H9 (cell line): ENCODE data around the gene RGS3. TPM values are rescaled to one million over a fixed set of nuclear protein-coding genes. Genes with fewer than 3 reads are reported as not detected.

Experiments used
- DNase-seq: peaks from one replicate; pipeline ENCODE4 v3.0.0-alpha.2; 2017
- H2AFZ ChIP-seq: one replicate; pipeline ENCODE4 v1.6.1; 2013; ENCODE audit warnings: mild to moderate bottlenecking, low read length, control low read depth, moderate library complexity
- H2AK5ac ChIP-seq: 2 replicates; pipeline ENCODE4 v1.6.1; 2013; ENCODE audit warnings: low read length, control low read depth, mixed read lengths; ENCODE audit not compliant: insufficient read length
- H2BK120ac ChIP-seq: one replicate; pipeline ENCODE4 v1.6.1; 2013; ENCODE audit warnings: low read depth, mild to moderate bottlenecking, low read length, control low read depth, inconsistent platforms; ENCODE audit not compliant: poor library complexity, severe bottlenecking
- H2BK12ac ChIP-seq: 2 replicates; pipeline ENCODE4 v1.6.1; 2013; ENCODE audit warnings: low read length, control low read depth, mixed read lengths, low read depth; ENCODE audit not compliant: insufficient read length
- H2BK15ac ChIP-seq: 2 replicates; pipeline ENCODE4 v1.6.1; 2013; ENCODE audit warnings: low read depth, low read length, control low read depth
- H2BK20ac ChIP-seq: one replicate; pipeline ENCODE4 v1.6.1; 2013; ENCODE audit warnings: low read depth, mild to moderate bottlenecking, low read length, control low read depth, inconsistent platforms; ENCODE audit not compliant: poor library complexity, severe bottlenecking
- H2BK5ac ChIP-seq: 2 replicates; pipeline ENCODE4 v1.6.1; 2013; ENCODE audit warnings: low read length, control low read depth, mixed read lengths; ENCODE audit not compliant: insufficient read length
- H3K14ac ChIP-seq: 2 replicates; pipeline ENCODE4 v1.6.1; 2013; ENCODE audit warnings: low read length, control low read depth; ENCODE audit not compliant: insufficient read depth
- H3K18ac ChIP-seq: 2 replicates; pipeline ENCODE4 v1.6.1; 2013; ENCODE audit warnings: low read depth, mild to moderate bottlenecking, mixed read lengths, low read length, control low read depth; ENCODE audit not compliant: insufficient read length
- H3K23ac ChIP-seq: 2 replicates; pipeline ENCODE4 v1.6.1; 2013; ENCODE audit warnings: low read length, control low read depth, mixed read lengths, low read depth; ENCODE audit not compliant: insufficient read length
- H3K23me2 ChIP-seq: 2 replicates; pipeline ENCODE4 v1.6.1; 2013; ENCODE audit warnings: low read depth, mild to moderate bottlenecking, mixed read lengths, low read length, control low read depth; ENCODE audit not compliant: insufficient read length, poor library complexity, severe bottlenecking
- H3K27ac ChIP-seq: 2 replicates; pipeline ENCODE4 v1.5.1; 2013; ENCODE audit warnings: low read length, control low read depth, mixed read lengths, low read depth; ENCODE audit not compliant: insufficient read length
- H3K27me3 ChIP-seq: 2 replicates; pipeline ENCODE4 v1.6.1; 2013; ENCODE audit warnings: low read length, control low read depth, inconsistent platforms; ENCODE audit not compliant: insufficient read depth
- H3K4ac ChIP-seq: 2 replicates; pipeline ENCODE4 v1.6.1; 2013; ENCODE audit warnings: low read depth, mild to moderate bottlenecking, control low read depth, inconsistent platforms, low read length, moderate library complexity
- H3K4me1 ChIP-seq: 2 replicates; pipeline ENCODE4 v1.6.1; 2013; ENCODE audit warnings: low read length, control low read depth, inconsistent platforms; ENCODE audit not compliant: insufficient read depth
- H3K4me2 ChIP-seq: 2 replicates; pipeline ENCODE4 v1.6.1; 2013; ENCODE audit warnings: low read length, control low read depth, mixed read lengths; ENCODE audit not compliant: insufficient read length, insufficient read depth
- H3K56ac ChIP-seq: 2 replicates; pipeline ENCODE4 v1.6.1; 2013; ENCODE audit warnings: low read depth, mild to moderate bottlenecking, mixed read lengths, low read length, control low read depth; ENCODE audit not compliant: insufficient read length
- H3K79me1 ChIP-seq: 2 replicates; pipeline ENCODE4 v1.6.1; 2013; ENCODE audit warnings: low read depth, mild to moderate bottlenecking, moderate library complexity, low read length, control low read depth, inconsistent platforms; ENCODE audit not compliant: insufficient read depth, poor library complexity, severe bottlenecking
- H3K79me2 ChIP-seq: 2 replicates; pipeline ENCODE4 v1.6.1; 2013; ENCODE audit warnings: low read length, control low read depth, inconsistent platforms; ENCODE audit not compliant: insufficient read depth
- H3K9ac ChIP-seq: 2 replicates; pipeline ENCODE4 v1.6.1; 2013; ENCODE audit warnings: low read length, control low read depth, mixed read lengths; ENCODE audit not compliant: insufficient read length; ENCODE audit errors: extremely low read depth
- H3K9me3 ChIP-seq: one replicate; pipeline ENCODE4 v1.6.1; 2013; ENCODE audit warnings: low read depth, low read length, inconsistent platforms; ENCODE audit not compliant: control insufficient read depth
- H3T11ph ChIP-seq: one replicate; pipeline ENCODE4 v1.6.1; 2013; ENCODE audit warnings: mild to moderate bottlenecking, low read length, control low read depth, inconsistent platforms
- H4K20me1 ChIP-seq: one replicate; pipeline ENCODE4 v1.6.1; 2013; ENCODE audit not compliant: control insufficient read depth, insufficient read length, insufficient read depth
- H4K5ac ChIP-seq: 2 replicates; pipeline ENCODE4 v1.6.1; 2013; ENCODE audit warnings: low read depth, mild to moderate bottlenecking, mixed read lengths, low read length, control low read depth; ENCODE audit not compliant: insufficient read length
- H4K8ac ChIP-seq: replicated peaks from 2 replicates; pipeline ENCODE4 v1.6.1; 2013; ENCODE audit warnings: low read length, control low read depth, mixed read lengths, low read depth; ENCODE audit not compliant: insufficient read length
- H4K91ac ChIP-seq: 2 replicates; pipeline ENCODE4 v1.6.1; 2013; ENCODE audit warnings: low read depth, mild to moderate bottlenecking, moderate library complexity, mixed read lengths, low read length, control low read depth; ENCODE audit not compliant: insufficient read length
- H3K27ac Mint-ChIP-seq, 3 experiments: 2 replicates in 2 of 3; 3 replicates in 1 of 3; pipeline ENCODE4 v1.8.0; 2020 to 2021; ENCODE audit warnings: mixed read lengths in 3 of 3, mild to moderate bottlenecking in 1 of 3, moderate library complexity in 1 of 3
- H3K27me3 Mint-ChIP-seq: 2 replicates; pipeline ENCODE4 v1.8.0; 2021; ENCODE audit warnings: low read depth, mild to moderate bottlenecking, moderate library complexity, mixed read lengths
- H3K36me3 Mint-ChIP-seq, 3 experiments: 2 replicates in 2 of 3; 3 replicates in 1 of 3; pipeline ENCODE4 v1.8.0; 2020 to 2021; ENCODE audit warnings: low read depth in 3 of 3, mixed read lengths in 3 of 3; ENCODE audit not compliant: insufficient read depth in 1 of 3
- H3K4me1 Mint-ChIP-seq, 2 experiments: 2 replicates each; pipeline ENCODE4 v1.8.0; 2020; ENCODE audit warnings: mixed read lengths in 2 of 2
- H3K4me3 Mint-ChIP-seq, 2 experiments: 2 replicates in 1 of 2; 3 replicates in 1 of 2; pipeline ENCODE4 v1.8.0; 2020 to 2021; ENCODE audit warnings: mild to moderate bottlenecking in 2 of 2, mixed read lengths in 2 of 2, moderate library complexity in 1 of 2
- H3K9me3 Mint-ChIP-seq, 2 experiments: 2 replicates in 1 of 2; 3 replicates in 1 of 2; pipeline ENCODE4 v1.8.0; 2020; ENCODE audit warnings: mild to moderate bottlenecking in 2 of 2, mixed read lengths in 2 of 2, moderate library complexity in 1 of 2
- CTCF ChIP-seq: fragments of 200-600 bp; sonication (generic); conservative IDR thresholded peaks from 3 replicates; pipeline ENCODE4 v1.8.0; 2021; ENCODE audit warnings: antibody characterized with exemption, mild to moderate bottlenecking
- WGBS: extraction: QIAGEN DNeasy Blood & Tissue Kit; methylation state at CpG from one replicate; pipeline ENCODE4 v1.1.7; 2013; ENCODE audit warnings: missing lambda C conversion rate, low lambda C conversion rate, mixed read lengths; ENCODE audit not compliant: insufficient read length; ENCODE audit errors: extremely low coverage; 5-methylcytosine and 5-hydroxymethylcytosine counted together
- total RNA-seq: library from RNA; stranded (reverse); gene quantifications from 2 replicates; pipeline ENCODE4 v1.2.1, GENCODE V29; 2021

The RGS3 gene
- total RNA-seq, 1 experiment from 2014 or later, result 13.9 TPM

GRCh38 chr9:113556877-113557593, 93.5 kb downstream of the RGS3 start:
- WGBS, result no CpG with 5 or more reads among the region's 3 CpGs

More at GRCh38 chr9:113556877-113557593, 93.5 kb downstream of the RGS3 start:
- Histone ChIP-seq H2AK5ac (no peak overlapping the region), H3K4ac (no peak overlapping the region), H4K20me1 (no peaks in the 10 kb centered on the region), H2BK12ac (no peak overlapping the region), H2BK120ac (no peak overlapping the region), H2BK20ac (no peak overlapping the region), H3K4me1 (no peaks in the 10 kb centered on the region), H3T11ph (no peak overlapping the region), H3K9ac (no peak overlapping the region), H4K91ac (no peak overlapping the region), H3K56ac (no peak overlapping the region), H3K23me2 (no peaks in the 10 kb centered on the region), H2BK15ac (no peak overlapping the region), H3K23ac (no peak overlapping the region), H3K27me3 (no peaks in the 10 kb centered on the region), H4K8ac (no peak overlapping the region), H3K9me3 (no peaks in the 10 kb centered on the region), H3K18ac (no peak overlapping the region), H2BK5ac (no peak overlapping the region), H3K14ac (no peak overlapping the region), H3K27ac (no peak overlapping the region), H4K5ac (no peak overlapping the region), H3K4me2 (no peak overlapping the region), H3K79me1 (no peaks in the 10 kb centered on the region), H2AFZ (no peak overlapping the region), H3K79me2 (no peaks in the 10 kb centered on the region)
- Mint-ChIP-seq H3K9me3 (no peaks in the 10 kb centered on the region), H3K27me3 (peaks cover 2% of the 10 kb centered on the region; the same call in 1 of the 2 replicates), H3K4me1 (no peaks in the 10 kb centered on the region), H3K4me3 (no peak overlapping the region; a peak in 1 of 5 replicates), H3K36me3 (no peaks in the 10 kb centered on the region), H3K27ac (no peak overlapping the region; a peak in 1 of 7 replicates)
- TF ChIP-seq CTCF, result no peak
- DNase-seq, result no peak
